ENCODE results near the gene ZNF256.

DNA sequence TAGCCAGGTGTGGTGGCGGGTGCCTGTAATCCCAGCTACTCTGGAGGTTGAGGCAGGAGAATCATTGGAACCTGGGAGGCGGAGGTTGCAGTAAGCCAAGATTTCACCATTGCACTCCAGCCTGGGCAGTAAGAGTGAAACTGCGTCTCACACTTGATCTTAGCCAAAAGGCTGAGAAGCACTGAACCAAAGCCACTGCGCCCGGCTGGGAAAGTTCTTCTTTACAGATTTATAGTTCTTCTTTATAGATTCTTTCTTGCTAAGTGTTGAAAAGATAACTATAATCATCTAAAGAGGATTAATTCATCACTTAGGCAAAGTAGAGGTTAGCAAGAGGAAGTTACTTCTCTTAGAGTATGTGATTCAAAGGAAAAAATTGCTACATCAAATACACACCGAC lies 42.2 kb downstream of the ZNF256 start:
- TF ChIP-seq ZFP30 (CRISPR knock-in tag; IDR thresholded peaks at IDR 0.05; ENCODE audit: borderline replicate concordance) = no peak
- no peak for TF ChIP-seq PHB (CRISPR knock-in tag; IDR thresholded peaks at IDR 0.05)
- TF ChIP-seq, protein P1, sequence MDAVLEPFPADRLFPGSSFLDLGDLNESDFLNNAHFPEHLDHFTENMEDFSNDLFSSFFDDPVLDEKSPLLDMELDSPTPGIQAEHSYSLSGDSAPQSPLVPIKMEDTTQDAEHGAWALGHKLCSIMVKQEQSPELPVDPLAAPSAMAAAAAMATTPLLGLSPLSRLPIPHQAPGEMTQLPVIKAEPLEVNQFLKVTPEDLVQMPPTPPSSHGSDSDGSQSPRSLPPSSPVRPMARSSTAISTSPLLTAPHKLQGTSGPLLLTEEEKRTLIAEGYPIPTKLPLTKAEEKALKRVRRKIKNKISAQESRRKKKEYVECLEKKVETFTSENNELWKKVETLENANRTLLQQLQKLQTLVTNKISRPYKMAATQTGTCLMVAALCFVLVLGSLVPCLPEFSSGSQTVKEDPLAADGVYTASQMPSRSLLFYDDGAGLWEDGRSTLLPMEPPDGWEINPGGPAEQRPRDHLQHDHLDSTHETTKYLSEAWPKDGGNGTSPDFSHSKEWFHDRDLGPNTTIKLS (IDR thresholded peaks at IDR 0.05; ENCODE audit: borderline replicate concordance, low read depth) = no peak
- TF ChIP-seq CXXC5 (CRISPR knock-in tag; IDR thresholded peaks at IDR 0.05) = no peak
- TF ChIP-seq, protein P2, sequence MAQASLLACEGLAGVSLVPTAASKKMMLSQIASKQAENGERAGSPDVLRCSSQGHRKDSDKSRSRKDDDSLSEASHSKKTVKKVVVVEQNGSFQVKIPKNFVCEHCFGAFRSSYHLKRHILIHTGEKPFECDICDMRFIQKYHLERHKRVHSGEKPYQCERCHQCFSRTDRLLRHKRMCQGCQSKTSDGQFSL (CRISPR knock-in tag; IDR thresholded peaks at IDR 0.05) = no peak
- TF ChIP-seq, protein P2 (tag; IDR thresholded peaks at IDR 0.05) = no peak
- TF ChIP-seq, protein P3, sequence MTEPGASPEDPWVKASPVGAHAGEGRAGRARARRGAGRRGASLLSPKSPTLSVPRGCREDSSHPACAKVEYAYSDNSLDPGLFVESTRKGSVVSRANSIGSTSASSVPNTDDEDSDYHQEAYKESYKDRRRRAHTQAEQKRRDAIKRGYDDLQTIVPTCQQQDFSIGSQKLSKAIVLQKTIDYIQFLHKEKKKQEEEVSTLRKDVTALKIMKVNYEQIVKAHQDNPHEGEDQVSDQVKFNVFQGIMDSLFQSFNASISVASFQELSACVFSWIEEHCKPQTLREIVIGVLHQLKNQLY (CRISPR knock-in tag; conservative IDR thresholded peaks at IDR 0.05) = no peak
- TF ChIP-seq ZBTB8A (IDR thresholded peaks at IDR 0.05; ENCODE audit: partially characterized antibody) = no peak
- no peak for TF ChIP-seq NBN (IDR thresholded peaks at IDR 0.05; ENCODE audit: low read depth)

Measured in K562 (cell line).